Lower leg skin (tissue), 3 donors: ENCODE measurements around the gene GRID2.

Experiments
- CTCF ChIP-seq, 3 donors: fragments of 450-650 bp; IDR thresholded peaks; one replicate each; pipeline ENCODE4 v1.5.1; 2016; ENCODE audit warnings: antibody characterized with exemption in 3 of 3, mild to moderate bottlenecking in 3 of 3, moderate library complexity in 2 of 3
- POLR2A ChIP-seq, 2 donors: fragments of 450-650 bp; IDR thresholded peaks; one replicate each; pipeline ENCODE4 v1.6.1; 2016 to 2017; ENCODE audit warnings: antibody characterized with exemption in 2 of 2, mild to moderate bottlenecking in 1 of 2, moderate library complexity in 1 of 2

GRCh38 chr4:93730251-93730650 lies 1426.5 kb downstream of the GRID2 start:
- TF ChIP-seq CTCF (IDR thresholded peaks at IDR 0.05) (no peak), POLR2A (IDR thresholded peaks at IDR 0.05) (no peak)
